CD4-positive, alpha-beta T cell treated with Interleukin-4 for 1 hour (primary cell): ENCODE results near the gene STK16.
"Not testable (repeated sequence)": the region's sequence is repeated elsewhere in the genome, so short reads cannot be mapped to it uniquely, and the experiment has no call there.

ENCODE experiments used
- DNase-seq, 2 donors: peaks; one replicate each; pipeline ENCODE4 v3.0.0-alpha.2; 2020 to 2022

The STK16 gene

GRCh38 chr2:219245148-219245898 is at the start of gene STK16, which contains the start of gene GLB1L:
Gene STK16, plus strand, starts transcription at chr2:219245479. Its CDS starts 521 bp downstream, at chr2:219246000.
Gene GLB1L, minus strand, starts transcription at chr2:219245444. Its CDS starts 1,871 bp downstream, at chr2:219243573.
- DNase-seq: peak; percentile 87 to 89

DNA sequence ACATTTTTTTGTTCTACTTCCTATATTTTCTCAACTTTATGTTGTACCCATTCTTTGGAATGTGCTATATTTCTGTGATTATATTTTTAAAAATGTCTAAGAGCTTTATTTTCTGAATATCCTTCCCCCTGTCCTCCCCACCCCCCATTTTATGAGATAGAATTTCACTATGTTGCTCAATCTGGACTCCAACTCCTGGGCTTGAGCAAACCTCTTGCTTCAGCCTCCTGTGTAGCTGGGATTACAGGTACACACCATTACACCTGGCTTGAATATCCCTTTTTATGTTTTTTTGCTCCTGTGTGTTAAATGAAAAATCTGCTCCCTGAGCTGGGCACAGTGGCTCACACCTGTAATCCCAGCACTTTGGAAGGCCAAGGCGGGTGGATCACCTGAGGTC is 47.9 kb upstream of the STK16 start:
- no peak for DNase-seq

DNA sequence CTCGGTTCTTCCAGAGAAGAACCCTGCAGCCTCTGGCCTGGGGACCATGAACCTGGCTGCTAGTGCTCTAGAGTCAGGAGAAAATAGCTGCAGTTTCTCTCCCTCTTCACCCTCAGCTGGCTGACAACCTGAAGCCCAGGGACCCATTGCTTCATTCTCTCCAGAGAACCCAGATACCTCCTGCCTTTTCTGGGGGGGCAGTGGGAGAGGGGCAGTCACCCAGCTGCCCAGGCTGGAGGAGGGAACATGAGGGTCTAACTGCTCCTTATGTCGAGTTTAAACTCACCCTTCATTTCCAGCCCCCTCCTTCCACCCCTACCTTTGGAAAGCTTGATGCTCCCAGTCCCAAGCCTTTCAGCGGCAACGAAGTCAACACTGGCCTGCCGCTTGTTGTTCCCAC is 46.3 kb upstream of the STK16 start:
- no peak for DNase-seq

- no peak for DNase-seq
Measured at GRCh38 chr2:219199470-219200211, 45.6 kb upstream of the STK16 start.

- DNase-seq: peak; percentile 35 to 60
Measured at GRCh38 chr2:219200502-219201326, 44.6 kb upstream of the STK16 start.

DNA sequence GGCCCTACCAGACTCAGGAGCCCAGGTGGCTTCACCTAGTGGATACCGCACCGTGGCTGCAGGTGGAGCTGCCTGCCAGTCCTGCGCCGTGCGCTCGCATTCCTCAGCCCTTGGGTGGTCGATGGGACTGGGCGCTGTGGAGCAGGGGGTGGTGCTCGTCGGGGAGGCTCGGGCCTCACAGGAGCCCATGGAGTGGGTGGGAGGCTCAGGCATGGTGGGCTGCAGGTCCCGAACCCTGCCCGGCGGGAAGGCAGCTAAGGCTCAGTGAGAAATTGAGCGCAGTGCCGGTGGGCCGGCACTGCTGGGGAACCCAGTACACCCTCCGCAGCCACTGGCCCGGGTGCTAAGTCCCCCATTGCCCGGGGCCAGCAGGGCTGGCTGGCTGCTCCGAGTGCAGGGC is 43.9 kb upstream of the STK16 start:
- not testable (repeated sequence) for DNase-seq

GRCh38 chr2:219204425-219205164 is 40.7 kb upstream of the STK16 start:
- DNase-seq: no peak

DNA sequence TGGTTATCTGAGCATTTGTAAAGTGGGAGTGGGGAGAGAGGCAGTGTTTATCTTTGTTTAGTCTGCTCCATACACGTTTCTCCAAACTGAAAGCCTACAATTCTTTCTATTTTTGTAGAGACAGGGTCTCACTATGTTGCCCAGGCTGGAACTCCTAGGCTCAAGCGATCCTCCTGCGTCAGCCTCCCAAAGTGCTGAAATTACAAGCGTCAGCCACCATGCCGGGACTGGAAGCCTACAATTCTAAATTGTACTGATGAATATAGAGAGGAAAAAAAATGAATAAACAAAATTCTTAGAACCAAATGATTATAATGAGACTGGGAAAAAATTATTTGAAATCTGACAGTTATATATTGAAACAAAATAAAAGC is 40.1 kb upstream of the STK16 start:
- DNase-seq: no peak

GRCh38 chr2:219205981-219206327 is 39.3 kb upstream of the STK16 start:
- no peak for DNase-seq

DNA sequence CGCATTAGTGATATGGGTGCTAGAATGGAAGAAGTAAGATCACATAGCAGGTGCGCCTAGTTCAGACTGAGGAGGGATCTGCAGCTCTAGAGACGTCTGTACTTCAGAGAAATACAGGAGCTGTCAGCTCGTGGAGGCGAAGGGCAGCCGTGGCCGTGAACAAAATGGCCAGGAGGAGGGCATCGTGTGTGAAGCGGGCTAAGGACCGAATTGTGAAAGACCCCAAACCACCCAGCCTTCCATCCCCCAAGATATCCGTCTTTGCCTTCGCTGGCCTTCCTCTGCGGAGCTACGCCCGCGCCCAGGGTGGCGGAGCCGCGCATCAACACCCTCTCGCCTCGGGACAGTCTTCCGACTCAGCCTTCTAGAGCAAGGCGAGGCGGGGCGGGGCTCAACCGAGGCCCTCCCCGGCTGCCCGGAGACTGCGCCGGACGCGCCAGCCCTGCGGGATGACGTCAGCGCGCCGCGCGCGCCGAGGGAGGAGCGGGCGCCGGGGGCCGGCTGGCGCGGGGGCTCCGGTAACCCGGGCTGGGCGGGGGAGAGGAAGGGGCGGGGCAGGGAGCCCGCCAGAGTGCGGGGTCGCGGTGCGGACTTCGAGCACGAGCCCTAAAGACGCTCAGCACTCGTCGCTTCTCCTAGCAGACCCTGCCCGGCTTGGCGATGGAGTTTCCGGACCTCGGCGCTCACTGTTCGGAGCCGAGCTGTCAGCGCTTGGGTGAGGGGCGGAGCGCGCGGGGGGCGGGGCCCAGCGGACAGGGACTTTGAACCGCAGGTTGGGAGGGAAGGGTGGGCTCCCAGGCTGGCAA is 38.7 kb upstream of the STK16 start, which contains the start of gene ZFAND2B:
Gene ZFAND2B, plus strand, starts transcription at position 455 of the 806 bp plus-strand sequence. Its CDS starts 206 bp downstream, at position 661.
- DNase-seq: peak; percentile 94 to 95

DNA sequence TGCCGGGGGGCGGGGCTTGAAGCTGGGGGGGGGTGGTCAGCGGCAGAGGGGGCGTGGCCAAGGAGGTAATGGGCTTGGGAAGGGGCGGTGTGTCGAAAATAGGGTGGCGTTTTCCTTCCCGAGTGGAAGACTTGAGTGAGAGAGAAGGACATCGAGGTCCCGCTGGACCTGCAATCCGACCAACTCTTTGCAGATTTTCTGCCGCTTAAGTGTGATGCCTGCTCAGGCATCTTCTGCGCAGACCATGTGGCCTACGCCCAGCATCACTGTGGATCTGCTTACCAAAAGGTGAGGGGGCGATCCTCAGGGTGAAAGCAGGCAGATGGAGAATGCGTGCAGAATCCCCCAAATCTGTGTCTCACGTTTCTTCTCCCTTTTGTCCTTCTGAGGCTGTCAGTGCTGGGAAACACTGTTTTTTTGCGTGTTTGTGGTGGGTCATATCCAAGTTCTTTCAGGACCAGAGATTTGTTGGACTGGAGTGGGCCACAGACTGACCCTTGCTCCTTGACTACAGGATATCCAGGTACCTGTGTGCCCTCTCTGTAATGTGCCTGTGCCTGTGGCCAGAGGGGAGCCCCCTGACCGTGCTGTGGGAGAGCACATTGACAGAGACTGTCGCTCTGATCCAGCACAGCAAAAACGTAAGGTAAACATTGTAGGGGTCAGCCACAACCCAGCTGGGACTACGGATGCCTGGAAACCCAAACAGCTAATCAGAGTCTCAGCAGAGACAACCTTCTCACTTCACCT is 38.0 kb upstream of the STK16 start:
- no peak for DNase-seq

- no peak for DNase-seq
Measured at GRCh38 chr2:219207884-219208740, 37.2 kb upstream of the STK16 start.

DNA sequence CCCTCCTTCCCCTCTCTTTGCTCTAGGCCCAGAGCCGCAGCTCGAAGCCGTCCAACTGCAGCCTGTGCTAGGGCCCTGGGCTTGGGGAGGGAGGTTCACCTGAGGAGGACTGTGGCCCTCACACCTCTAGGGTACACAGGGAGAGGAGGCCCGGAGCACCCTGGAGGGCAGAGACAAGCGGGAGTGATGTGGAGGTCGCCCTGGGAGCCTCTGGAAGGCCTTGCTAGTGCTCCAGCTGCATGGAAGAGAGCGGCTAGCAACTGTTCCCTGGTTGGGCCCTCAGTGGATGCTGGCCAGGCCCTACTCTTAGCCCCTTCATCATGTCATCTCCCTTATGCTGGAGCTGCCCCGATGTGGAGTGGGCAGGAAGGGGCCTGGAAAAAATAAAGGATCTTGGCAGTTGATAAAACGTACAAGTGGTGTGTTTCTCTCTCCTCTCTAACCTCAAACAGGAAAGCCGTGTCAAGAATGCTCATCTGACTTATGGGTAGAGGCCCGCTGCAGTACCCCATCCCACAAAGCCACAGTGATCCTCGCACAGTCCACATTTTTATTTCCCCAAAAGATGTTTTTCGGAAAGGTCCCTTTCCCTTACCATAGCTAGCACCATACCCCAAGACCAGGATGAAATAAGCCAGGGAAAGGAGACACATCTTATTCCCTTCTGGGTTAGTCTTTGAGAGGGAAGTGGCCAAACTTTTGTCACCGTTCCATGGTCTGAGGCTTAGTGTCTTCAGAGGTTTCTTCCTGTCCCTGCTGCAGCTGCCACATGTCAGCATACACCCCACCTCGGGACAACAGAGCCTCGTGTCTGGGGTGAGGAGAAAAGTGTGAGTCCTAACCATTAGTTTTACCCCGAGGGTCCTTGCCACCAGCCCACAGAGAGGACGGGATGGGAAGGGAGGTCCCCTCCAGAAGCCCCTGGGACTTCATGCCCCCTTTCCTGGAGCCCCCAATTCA is 35.8 kb upstream of the STK16 start:
- no peak for DNase-seq

- DNase-seq: no peak
Measured at GRCh38 chr2:219210196-219210885, 34.9 kb upstream of the STK16 start.

GRCh38 chr2:219210886-219211362 is 34.4 kb upstream of the STK16 start:
- DNase-seq: no peak

- no peak for DNase-seq
Measured at GRCh38 chr2:219213026-219213415, 32.3 kb upstream of the STK16 start.

- DNase-seq: no peak
Measured at GRCh38 chr2:219213486-219214071, 31.7 kb upstream of the STK16 start.
